GM06990 (cell line): ENCODE measurements around the gene GRK3.

Experiments used
- DNase-seq: peaks from one replicate; pipeline ENCODE4 v3.0.0-alpha.2; 2011; ENCODE audit not compliant: insufficient read length; ENCODE audit errors: extremely low read depth
- H3K27me3 ChIP-seq: replicated peaks from 2 replicates; pipeline ENCODE4 v1.6.0; 2011; ENCODE audit warnings: low read length; ENCODE audit not compliant: control insufficient read depth, insufficient read depth
- H3K36me3 ChIP-seq: 2 replicates; pipeline ENCODE4 v1.5.1; 2011; ENCODE audit warnings: low read length; ENCODE audit not compliant: control insufficient read depth, insufficient read depth
- H3K4me3 ChIP-seq: replicated peaks from 2 replicates; pipeline ENCODE4 v1.5.1; 2011; ENCODE audit warnings: low read depth, mild to moderate bottlenecking, control low read depth, low read length
- TF ChIP-seq, protein P1 (sequence below): IDR thresholded peaks from 2 replicates; pipeline ENCODE4 v1.5.1; 2011; ENCODE audit warnings: low read length, control low read depth, mild to moderate bottlenecking, inconsistent platforms; ENCODE audit not compliant: insufficient read depth, poor library complexity, severe bottlenecking

Gene GRK3

DNA sequence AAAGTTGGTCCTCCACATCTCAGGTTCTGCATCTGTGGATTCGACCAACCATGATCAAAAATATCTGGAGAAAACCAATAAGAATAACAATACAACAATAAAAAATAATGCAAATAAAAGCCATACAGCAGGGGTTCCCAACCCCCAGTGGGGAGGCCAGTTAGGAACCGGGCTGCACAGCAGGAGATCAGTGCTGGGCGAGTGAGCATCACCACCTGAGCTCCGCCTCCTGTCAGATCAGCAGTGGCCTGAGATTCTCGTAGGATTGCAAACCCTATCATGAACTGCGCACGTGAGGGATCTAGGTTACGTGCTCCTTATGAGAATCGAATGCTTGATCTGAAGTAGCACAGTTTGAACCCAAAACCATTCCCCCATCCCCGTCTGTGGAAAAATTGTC, 152.2 kb downstream of the GRK3 start:
- DNase-seq, result no peak
- no peak overlapping the region for H3K4me3 ChIP-seq
- H3K27me3 ChIP-seq, result no peaks in the 10 kb centered on the region
- peaks cover 8% of the 10 kb centered on the region for H3K36me3 ChIP-seq
- TF ChIP-seq, protein P1, sequence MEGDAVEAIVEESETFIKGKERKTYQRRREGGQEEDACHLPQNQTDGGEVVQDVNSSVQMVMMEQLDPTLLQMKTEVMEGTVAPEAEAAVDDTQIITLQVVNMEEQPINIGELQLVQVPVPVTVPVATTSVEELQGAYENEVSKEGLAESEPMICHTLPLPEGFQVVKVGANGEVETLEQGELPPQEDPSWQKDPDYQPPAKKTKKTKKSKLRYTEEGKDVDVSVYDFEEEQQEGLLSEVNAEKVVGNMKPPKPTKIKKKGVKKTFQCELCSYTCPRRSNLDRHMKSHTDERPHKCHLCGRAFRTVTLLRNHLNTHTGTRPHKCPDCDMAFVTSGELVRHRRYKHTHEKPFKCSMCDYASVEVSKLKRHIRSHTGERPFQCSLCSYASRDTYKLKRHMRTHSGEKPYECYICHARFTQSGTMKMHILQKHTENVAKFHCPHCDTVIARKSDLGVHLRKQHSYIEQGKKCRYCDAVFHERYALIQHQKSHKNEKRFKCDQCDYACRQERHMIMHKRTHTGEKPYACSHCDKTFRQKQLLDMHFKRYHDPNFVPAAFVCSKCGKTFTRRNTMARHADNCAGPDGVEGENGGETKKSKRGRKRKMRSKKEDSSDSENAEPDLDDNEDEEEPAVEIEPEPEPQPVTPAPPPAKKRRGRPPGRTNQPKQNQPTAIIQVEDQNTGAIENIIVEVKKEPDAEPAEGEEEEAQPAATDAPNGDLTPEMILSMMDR, result no peak

DNA sequence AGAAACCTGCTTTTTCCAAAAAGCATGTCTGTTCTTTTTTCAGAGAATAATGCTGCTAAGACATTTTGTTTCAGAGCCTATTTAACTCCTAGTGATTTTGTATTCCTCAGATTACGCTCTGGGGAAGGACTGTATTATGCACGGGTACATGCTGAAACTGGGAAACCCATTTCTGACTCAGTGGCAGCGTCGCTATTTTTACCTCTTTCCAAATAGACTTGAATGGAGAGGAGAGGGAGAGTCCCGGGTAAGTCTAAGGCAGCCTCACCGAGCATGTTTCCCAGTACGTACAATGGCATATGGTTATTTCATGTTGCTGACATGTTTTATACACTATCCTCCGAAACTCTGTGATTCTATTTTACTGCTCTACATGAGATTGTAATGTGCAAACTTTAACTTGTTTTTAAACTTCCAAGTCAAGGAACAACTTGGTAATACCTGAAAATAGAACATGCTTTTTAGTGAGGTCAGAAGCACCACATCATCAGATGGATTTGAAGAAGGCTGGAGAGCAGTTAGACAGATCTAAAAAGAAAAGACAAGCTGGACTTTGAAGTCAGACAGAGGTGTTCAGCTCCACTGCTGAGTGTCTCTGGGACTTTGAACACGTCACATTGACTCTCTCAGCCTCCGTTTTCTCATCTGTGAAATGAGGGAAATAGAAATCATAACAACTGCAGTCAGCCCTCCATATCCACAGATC, 153.8 kb downstream of the GRK3 start:
- peaks cover 3% of the 10 kb centered on the region for H3K36me3 ChIP-seq
- H3K27me3 ChIP-seq, result no peaks in the 10 kb centered on the region

DNA sequence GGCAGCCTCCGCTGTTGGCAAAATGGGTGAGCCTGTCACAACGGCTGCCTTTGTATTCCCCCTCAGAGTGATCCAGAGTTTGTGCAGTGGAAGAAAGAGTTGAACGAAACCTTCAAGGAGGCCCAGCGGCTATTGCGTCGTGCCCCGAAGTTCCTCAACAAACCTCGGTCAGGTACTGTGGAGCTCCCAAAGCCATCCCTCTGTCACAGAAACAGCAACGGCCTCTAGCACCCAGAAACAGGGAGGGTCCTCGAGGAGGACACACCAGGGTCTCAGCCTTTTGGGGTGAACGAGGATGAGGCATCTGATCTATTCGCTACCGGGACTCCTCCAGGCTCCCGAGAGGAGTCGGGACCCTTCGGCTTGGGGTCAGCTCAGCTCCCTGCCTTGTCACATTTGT, 157.7 kb downstream of the GRK3 start:
- H3K4me3 ChIP-seq, result no peak overlapping the region
- TF ChIP-seq, protein P1, result no peak
- no peaks in the 10 kb centered on the region for H3K27me3 ChIP-seq
- peaks cover 3% of the 10 kb centered on the region for H3K36me3 ChIP-seq
- no peak for DNase-seq

More for the DNA sequence above, 153.8 kb downstream of the GRK3 start:
- TF ChIP-seq, protein P1, result no peak
- no peak overlapping the region for H3K4me3 ChIP-seq
- DNase-seq, result no peak

DNA sequence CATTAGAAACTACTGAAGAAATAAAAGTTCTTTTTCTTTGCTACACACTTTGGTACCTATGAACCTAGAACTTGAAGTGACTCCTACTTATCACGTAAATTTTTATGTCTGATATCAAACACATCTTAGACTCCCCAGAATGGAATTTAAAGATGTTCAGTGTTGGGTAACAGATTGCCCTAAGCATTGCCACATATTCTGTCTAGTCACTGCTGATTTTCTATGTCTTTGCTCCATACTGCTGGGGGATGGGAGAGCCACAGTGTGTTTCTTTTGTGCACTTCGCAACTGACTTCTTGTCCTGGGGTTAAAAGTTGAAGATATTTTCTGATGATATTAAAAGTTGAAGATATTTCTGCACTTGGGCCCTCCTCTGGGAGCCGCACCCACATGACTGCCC, 158.2 kb downstream of the GRK3 start:
- DNase-seq, result no peak
- Histone ChIP-seq H3K27me3 (no peaks in the 10 kb centered on the region), H3K36me3 (peaks cover 3% of the 10 kb centered on the region), H3K4me3 (no peak overlapping the region)
- TF ChIP-seq, protein P1, result no peak

DNA sequence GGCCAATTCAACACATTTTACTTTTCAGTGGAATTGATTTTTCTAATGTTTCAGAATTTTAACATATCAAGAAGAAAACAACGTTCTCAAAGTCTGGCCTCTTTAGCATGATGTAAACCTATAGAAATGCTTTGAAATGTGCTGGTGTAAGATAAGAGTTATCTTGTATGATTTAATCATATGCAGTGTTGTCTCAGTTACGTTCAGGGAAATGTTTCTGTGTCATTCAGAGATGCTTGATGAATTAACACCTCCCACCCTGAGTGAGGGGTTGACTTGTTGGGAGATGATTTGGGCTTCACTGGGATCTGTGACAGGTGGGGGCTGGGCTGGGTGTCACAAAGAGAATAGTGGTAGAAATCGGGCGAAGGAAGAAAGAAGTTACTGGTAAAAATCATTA, 161.8 kb downstream of the GRK3 start:
- H3K27me3 ChIP-seq, result no peaks in the 10 kb centered on the region
- no peak for DNase-seq
- H3K4me3 ChIP-seq, result no peak overlapping the region
- no peaks in the 10 kb centered on the region; the same call in none of the 2 replicates for H3K36me3 ChIP-seq
- TF ChIP-seq, protein P1, result no peak

DNA sequence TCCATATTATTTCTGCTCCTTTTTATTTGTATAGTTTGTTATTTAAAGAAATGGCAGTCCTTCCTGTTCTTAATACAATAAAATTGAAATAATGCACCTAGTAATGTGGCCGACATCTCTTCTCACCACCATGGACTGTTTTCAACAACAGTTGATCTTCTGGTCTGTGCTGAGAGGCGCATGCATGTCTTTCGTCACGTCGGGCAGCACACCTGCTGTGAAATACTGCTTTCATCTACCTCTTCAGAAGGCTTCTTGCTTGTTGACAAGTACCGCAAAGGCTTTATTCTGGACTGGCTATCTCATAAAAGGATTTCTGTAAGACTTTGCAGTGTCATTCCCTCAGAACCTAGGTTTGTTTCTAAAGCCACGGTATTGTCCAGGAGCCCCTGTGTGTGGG, 163.6 kb downstream of the GRK3 start:
- H3K36me3 ChIP-seq, result no peaks in the 10 kb centered on the region; the same call in none of the 2 replicates
- H3K4me3 ChIP-seq, result no peak overlapping the region
- no peak for DNase-seq
- no peaks in the 10 kb centered on the region for H3K27me3 ChIP-seq
- TF ChIP-seq, protein P1, result no peak
